ENCODE results near the gene C10orf88. TPM values are rescaled to one million over a fixed set of nuclear protein-coding genes. Genes with fewer than 3 reads are reported as not detected.

The C10orf88 gene
- total and polyA plus RNA-seq, 9 of the 15 experiments (the other 6 are each of a cell fraction or from before 2014, with no cell fraction given): 2.5 to 9.6 (median 7.5) TPM

- no peak for TF ChIP-seq ZHX1 (conservative IDR thresholded peaks at IDR 0.05; ENCODE audit: low read length)
- no peak for TF ChIP-seq RBM39 (optimal IDR thresholded peaks at IDR 0.05; ENCODE audit: low read depth, low read length)
- TF ChIP-seq ZNF830 (CRISPR knock-in tag; IDR thresholded peaks at IDR 0.05): no peak
- TF ChIP-seq XRCC3 (IDR thresholded peaks at IDR 0.05): no peak
- no peak for TF ChIP-seq SIRT6 (IDR thresholded peaks at IDR 0.05; ENCODE audit: low read depth, low read length)
- peak in 1 of 2 experiments; percentile 41; a peak in 1 of 4 replicates for TF ChIP-seq FOXA3 (CRISPR knock-in tag; conservative IDR thresholded peaks at IDR 0.05 in 1 of 2, IDR thresholded peaks at IDR 0.05 in 1 of 2)
- TF ChIP-seq ZNF224 (CRISPR knock-in tag; IDR thresholded peaks at IDR 0.05): no peak
- TF ChIP-seq NKRF (IDR thresholded peaks at IDR 0.05; ENCODE audit: borderline replicate concordance): peak; percentile 61; the same call in 1 of the 2 replicates
- TF ChIP-seq ZBTB40 (IDR thresholded peaks at IDR 0.05): 0 out of 2 replicates have a peak, but pooled peaks have one; percentile 35
- no peak for TF ChIP-seq ZBTB40 (CRISPR knock-in tag; IDR thresholded peaks at IDR 0.05)
- peak; percentile 92 for TF ChIP-seq ZBTB12 (CRISPR knock-in tag; IDR thresholded peaks at IDR 0.05)
Observed at GRCh38 chr10:122980209-122981065, 26.4 kb upstream of the C10orf88 start, which contains the start of gene PSTK (continued).
